Measurements from ENCODE around the gene PBX1.

Gene PBX1

DNA sequence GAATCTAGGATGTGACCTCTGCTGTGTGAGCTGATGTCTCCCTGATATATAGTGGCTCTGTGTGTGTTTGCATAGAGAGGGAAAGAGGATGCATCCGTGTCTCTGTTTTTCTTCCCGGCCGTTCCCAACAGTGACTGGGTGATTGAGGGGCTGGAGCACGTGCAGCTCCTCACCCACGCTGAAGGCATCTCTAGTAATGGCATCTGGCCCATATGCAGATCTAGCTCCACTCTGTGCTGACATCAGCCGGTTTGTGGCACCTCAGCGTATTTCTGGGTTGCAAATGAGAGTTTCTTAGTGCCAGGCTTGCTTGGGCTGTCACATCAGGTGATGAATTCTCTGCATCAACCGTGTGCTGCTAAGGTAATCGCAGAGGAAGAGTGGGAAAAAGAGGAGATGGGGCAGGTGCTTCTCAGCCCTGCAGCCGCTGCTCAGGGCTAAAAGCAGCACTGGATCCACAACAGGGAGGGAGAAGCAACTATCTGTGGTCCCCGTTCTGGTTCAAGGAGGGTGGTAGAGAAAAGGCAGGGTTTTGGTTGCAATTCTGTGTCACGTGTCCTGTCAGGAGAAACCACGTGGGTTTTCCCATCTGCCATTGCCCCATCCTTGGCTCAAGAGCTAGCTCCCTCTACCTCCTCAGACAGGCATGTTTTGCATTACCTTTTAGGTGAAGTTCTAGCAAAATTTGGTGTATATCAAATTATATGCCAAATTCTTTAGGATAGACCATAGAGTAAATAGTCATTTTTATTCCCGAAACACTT, 282.9 kb downstream of the PBX1 start:
- DNase-seq = no peak

DNA sequence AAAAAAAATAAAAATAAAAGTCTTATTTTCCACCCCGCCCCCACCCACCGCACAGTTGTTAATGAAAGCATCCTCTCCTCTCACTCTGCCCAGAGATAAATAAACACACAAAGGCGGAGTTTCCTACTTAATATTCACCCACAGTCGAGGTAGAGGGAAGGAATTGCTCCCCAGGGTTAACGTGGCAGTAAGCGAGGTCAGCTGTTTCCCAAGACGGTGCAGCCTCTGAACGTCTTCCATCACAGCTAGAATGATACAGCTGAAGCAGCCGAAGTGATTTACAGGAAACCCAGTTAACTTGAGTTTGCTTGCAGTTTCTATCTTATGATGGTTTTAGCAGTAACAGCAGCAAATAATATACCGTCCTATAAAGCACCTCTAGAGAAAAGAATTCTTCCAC, 283.9 kb downstream of the PBX1 start:
- DNase-seq = no peak

GRCh38 chr1:164843743-164844500, 284.9 kb downstream of the PBX1 start:
- DNase-seq = no peak

GRCh38 chr1:164846731-164847691, 288.0 kb downstream of the PBX1 start:
- DNase-seq = no peak

DNA sequence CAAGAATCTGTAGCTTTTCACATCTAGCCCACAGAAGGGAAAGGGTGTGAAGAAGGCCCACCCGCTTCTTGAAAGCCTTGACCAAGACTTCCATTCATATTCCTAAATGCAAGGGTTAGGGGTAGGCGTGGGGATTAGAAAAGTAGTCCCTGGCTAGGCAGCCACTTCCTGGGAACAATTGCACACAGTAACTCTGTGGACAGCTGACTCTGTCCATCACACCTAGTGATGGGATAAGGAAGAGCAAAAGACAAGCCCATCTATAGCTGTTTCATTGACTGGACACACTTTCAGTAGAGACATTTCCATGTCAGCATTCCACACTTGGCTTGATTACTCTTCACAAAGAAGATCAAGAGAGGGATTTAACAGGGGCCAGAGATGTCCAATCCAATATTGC, 294.2 kb downstream of the PBX1 start:
- no peak for DNase-seq

- DNase-seq = no peak
Observed at GRCh38 chr1:164855716-164856329, 296.8 kb downstream of the PBX1 start.

DNA sequence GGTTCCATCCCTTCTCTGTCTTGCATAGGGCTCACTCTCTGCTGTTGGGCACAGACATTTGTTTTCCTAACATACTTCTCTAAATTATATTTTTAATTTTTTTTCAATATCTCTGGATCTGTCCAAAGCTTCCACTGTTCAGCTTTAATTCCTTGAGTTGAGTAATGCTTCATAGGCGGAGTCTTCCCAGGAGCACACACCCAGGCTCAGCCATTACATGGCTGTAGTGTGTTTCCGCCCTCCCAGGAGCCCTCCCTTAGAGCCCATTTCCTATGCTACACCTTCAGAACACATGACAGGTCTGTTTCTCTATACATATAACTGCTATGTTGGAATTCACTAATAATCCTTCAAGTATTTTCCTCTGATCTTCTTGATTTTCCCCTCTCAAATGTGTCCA, 297.4 kb downstream of the PBX1 start:
- DNase-seq = no peak

- no peak for DNase-seq
Observed at GRCh38 chr1:164857439-164857838, 298.5 kb downstream of the PBX1 start.

- DNase-seq = no peak
Observed at GRCh38 chr1:164858096-164858632, 299.2 kb downstream of the PBX1 start.

- no peak for DNase-seq
Observed at GRCh38 chr1:164861632-164862031, 302.6 kb downstream of the PBX1 start.

DNA sequence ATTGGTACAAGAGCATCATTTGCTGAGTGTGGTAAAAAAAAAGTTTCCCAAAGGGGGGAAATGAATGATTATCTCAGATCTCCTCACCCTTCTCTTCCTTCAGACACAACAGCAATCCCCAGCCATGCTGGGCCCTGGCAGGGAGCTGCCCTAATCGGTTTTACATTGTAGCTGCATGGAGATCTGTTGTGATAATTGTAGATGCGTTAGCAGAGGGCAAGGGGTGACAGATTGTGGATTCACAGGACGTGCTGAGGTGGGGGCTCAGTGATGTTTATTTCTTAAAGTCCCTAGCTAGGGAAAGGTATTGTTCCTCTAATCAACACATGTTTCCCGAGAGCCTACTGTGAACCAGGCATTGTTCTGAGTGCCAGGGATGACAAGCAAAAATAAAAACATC, 304.1 kb downstream of the PBX1 start:
- no peak for DNase-seq

DNA sequence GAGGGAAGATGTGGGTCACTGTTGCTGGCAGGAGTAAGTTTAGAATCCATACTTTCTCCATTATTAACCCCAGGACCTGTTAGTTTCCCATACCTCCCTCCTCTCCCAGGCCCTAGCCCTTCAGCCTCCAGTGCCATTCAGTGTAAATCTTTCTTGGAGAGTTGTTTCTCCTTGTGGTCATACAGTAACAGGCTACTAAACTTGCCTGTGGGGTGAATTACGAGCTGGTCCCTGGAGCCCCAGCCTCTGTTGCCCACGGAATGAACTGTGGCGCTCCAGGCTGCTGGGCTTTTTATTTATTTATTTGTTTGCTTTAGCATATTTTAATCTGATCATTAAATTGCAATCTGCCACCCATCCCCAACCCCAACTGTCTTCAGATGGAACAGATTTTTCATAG, 305.2 kb downstream of the PBX1 start:
- DNase-seq = no peak

DNA sequence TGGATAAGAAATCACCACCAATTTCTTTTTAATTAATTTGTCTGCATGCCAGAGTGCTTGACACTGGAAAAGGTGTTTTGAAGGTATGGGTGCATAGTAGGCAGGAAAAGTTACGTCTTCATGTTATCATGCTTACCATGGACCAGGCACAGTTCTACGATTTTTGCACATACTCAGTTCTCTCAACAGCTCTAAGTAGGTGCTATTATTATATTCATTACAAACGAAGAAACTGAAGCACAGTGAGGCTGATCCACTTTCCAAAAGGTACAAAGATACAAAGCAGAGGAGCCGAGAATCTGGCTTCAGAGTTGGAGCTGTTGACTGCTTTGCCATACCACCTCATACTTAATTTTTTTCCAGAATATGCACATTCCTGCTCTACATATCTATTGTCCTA, 306.4 kb downstream of the PBX1 start:
- DNase-seq = no peak

GRCh38 chr1:164867590-164867989, 308.6 kb downstream of the PBX1 start:
- DNase-seq = no peak

DNA sequence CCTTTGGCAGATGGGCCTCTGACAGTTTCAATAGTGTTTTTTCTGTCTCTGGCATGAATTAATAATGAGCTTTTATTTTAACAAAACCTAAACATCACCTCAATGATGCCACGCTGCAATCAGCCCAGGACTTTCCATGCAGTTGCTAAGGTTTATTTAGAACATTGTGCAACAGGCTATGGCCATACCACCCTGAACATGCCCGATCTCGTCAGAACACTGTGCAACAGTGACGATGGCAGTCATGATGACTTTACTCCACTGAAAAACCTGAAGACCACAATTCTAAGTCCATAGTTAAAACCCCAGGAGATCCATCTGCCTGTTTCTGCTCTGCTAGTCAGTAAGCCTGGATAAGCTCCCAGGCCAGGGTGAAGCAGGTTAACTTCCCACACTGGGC, 310.0 kb downstream of the PBX1 start:
- DNase-seq = no peak

GRCh38 chr1:164875518-164875917, 316.5 kb downstream of the PBX1 start:
- DNase-seq = no peak

DNA sequence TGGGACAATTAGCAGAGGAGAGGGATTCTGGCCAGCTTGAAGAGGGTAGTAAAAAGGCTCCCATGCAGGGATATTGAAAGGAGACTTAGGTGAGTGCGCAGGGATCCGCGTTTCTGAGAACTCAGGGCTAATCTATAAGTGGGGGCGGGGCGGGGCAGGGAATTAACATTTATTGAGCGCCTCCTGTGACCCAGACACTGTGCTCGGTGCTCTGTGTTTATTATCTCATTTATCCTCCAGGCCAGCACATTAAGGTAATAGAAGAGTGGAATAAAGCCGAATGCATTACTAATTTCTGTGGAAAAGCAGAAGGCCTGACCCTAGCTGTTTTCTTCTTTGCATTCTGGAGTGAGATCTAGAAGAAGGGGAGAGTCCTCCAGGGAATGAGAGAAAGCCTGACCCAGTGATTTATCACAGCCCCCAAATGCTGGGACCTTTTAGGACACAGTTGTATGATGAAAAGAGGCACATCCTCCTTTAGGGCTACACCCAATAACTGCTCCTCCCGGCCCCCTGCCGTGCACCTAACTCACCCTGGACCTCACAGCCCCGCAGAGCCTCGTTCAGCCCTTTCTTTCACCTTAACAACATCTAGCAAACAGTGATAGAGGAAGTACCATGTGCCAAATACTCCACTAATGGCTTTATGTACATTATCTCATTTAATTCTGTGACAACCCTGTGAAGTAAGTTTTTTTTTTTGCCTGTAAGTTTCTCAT, 317.6 kb downstream of the PBX1 start:
- DNase-seq = no peak

DNA sequence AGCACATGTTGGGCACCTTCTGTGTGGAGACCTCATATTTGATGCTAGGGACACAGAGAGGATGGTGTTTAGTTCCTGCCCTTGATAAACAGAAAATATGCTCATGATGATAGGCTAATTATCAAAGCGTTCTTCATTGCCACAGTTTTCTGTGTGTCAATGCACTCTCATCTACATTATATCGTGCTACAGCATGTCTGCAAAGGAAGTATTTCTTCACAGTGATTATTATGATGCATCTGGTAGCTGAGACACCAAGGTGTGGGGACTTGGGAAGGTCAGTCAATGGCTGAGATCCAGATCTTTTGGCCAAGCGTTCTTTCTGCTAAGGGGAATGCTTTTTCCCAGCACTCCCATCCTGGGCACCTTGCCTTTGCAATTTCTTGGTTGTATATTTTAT, 321.2 kb downstream of the PBX1 start:
- DNase-seq = no peak

DNA sequence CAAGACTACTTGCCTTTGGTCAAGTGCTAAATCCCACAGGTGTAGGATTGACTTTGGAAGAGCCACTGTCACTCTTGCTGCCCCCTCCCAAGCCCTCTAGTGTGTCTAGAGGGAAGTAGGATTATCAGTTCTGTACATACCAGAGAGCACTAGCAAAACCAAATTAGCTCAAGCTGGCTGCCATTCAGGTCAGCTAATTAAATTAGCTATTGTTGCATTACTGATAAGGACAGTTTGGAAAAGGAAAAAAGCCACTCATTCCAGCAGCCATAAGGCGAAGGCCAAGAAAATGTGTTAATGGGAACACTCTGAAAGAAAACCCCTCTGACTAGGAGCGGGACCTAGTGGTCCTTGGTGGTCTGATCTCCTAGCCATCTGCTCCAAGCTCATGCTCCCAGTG, 321.7 kb downstream of the PBX1 start:
- DNase-seq = no peak

GRCh38 chr1:164885311-164885710, 326.3 kb downstream of the PBX1 start:
- DNase-seq = no peak

DNA sequence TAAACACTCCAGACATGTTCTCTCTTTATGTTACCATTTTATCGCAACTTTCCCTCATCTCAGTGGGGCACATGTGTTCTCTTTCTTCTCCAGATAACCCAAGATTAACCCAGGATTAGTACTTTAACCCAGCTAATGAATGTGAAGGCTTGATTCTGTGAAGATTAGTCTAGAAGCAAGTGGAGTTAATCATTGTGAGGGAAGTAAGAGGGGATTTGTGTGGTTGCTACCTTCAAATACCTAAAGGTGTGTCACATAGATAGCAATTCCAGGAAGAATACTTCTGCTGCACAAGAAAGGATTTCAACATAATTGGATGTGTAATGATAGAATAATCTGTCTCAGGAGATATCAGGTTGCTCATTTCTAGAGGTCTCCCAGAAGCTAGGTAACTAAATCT, 327.1 kb downstream of the PBX1 start:
- DNase-seq = no peak

DNA sequence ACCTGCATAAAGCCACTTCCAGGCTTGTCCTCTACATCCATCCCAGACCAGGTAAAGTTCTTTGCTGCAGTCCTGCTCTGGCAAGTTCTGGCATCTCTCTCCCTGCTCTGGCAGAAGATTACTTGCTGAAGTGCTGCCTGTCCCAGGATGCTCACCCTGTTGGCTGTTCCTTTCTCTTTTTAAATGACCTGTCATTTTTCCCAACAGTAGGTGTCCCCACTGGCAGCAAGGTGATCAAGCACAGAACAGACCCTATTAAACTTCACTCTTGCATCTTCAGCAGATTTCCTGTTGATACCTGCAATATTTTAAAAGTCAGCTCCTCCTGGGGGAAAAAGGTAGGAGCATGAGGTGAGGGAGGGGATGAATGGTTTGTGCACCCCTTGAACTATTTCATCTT, 332.6 kb downstream of the PBX1 start:
- no peak for DNase-seq

All from fibroblast of upper back skin (primary cell).